HG03558 (cell line): ENCODE results near the gene HSF5.
"Not testable (repeated sequence)": the region's sequence is repeated elsewhere in the genome, so short reads cannot be mapped to it uniquely, and the experiment has no call there.

Source experiments
- ATAC-seq: cut with Tn5 transposase; IDR thresholded peaks from one replicate; pipeline ENCODE4 v1.9.1; 2021; ENCODE audit warnings: moderate number of reproducible peaks; ENCODE audit not compliant: unreplicated experiment; ENCODE audit errors: extremely low read depth

The HSF5 gene

GRCh38 chr17:58516644-58517377, 28.6 kb upstream of the HSF5 start:
- no peak for ATAC-seq

- ATAC-seq: no peak
Observed at GRCh38 chr17:58515286-58515685, 27.1 kb upstream of the HSF5 start.

- no peak for ATAC-seq
Observed at GRCh38 chr17:58514770-58515157, 26.6 kb upstream of the HSF5 start.

- no peak for ATAC-seq
Observed at GRCh38 chr17:58513965-58514769, 26.0 kb upstream of the HSF5 start, which contains the start of gene MTMR4. Gene MTMR4 (minus strand): TSS chr17:58514638. CDS start chr17:58514407, 231 bp downstream.

GRCh38 chr17:58513267-58513964, 25.2 kb upstream of the HSF5 start:
- ATAC-seq: no peak

- ATAC-seq: no peak
Observed at GRCh38 chr17:58510075-58510474, 21.9 kb upstream of the HSF5 start.

- ATAC-seq: no peak
Observed at GRCh38 chr17:58508341-58509067, 20.3 kb upstream of the HSF5 start.

- ATAC-seq: no peak
Observed at GRCh38 chr17:58507123-58507634, 19.0 kb upstream of the HSF5 start.

GRCh38 chr17:58506354-58507080, 18.3 kb upstream of the HSF5 start:
- ATAC-seq: no peak

GRCh38 chr17:58504826-58505351, 16.7 kb upstream of the HSF5 start:
- peak; percentile 46 for ATAC-seq

GRCh38 chr17:58503866-58504265, 15.7 kb upstream of the HSF5 start:
- no peak for ATAC-seq

- ATAC-seq: not testable (repeated sequence)
Observed at GRCh38 chr17:58503134-58503533, 14.9 kb upstream of the HSF5 start.

GRCh38 chr17:58501451-58501850, 13.2 kb upstream of the HSF5 start:
- no peak for ATAC-seq

GRCh38 chr17:58498177-58498828, 10.1 kb upstream of the HSF5 start:
- no peak for ATAC-seq

- ATAC-seq: no peak
Observed at GRCh38 chr17:58493506-58493905, 5.3 kb upstream of the HSF5 start.

- no peak for ATAC-seq
Observed at GRCh38 chr17:58492238-58493121, 4.3 kb upstream of the HSF5 start.

- ATAC-seq: no peak
Observed at GRCh38 chr17:58491510-58492045, 3.4 kb upstream of the HSF5 start.
